M059J (cell line): Measurements from ENCODE around the gene R3HDM2. TPM values are rescaled to one million over a fixed set of nuclear protein-coding genes. Genes with fewer than 3 reads are reported as not detected.
A peak's percentile ranks its signal among the peaks of the same experiment; 100 is the strongest.

Experiments
- DNase-seq: peaks from one replicate; pipeline ENCODE4 v3.0.0-alpha.2; 2012; ENCODE audit warnings: low read depth
- total RNA-seq: library from RNA; depleted of rRNA; stranded (reverse); fragments of >200 nt; shearing (Covaris generic); gene quantifications from 2 replicates; pipeline ENCODE4 v1.2.3, GENCODE V29; 2014

Gene R3HDM2
- total RNA-seq, 1 experiment from 2014 or later = 16.4 TPM

GRCh38 chr12:57229046-57229633, 201.7 kb downstream of the R3HDM2 start:
- DNase-seq = no peak

DNA sequence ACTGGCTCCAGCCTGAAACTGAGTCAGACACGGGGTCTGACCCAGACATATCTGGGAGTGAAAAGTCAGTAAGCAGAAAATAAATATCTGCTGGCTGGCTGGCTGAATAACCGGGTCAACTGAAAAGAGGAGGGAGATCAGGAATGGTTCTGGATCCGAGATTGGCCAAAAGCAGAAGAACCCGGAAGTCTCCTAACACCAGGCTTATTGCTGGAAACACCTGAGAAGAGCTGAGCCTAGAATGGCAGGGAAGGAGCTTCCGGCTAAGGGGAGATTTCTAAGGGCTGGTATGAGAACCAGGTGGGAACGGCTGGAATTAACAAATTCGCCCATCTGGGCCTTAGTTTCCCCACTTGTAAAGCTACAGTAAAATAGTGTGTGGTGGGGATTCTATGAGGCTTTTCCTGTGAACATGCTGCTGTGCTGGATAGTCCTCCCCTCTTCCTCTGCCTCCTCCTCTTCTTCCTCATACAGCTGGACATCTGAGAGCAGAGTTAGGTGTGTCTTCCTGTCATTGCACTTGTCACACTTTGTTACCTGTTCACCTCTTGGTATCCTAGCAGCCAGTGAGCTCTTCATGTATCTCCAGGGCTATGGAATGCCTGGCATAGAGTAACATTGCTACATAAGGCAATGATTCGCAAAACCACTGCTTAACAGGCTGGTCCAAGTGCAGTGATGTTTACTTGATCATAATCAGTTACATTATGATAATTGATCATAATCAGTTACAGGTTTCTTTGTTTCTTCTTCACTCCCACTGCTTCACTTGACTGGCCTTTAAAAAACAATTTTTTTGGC, 203.3 kb downstream of the R3HDM2 start:
- DNase-seq = no peak

DNA sequence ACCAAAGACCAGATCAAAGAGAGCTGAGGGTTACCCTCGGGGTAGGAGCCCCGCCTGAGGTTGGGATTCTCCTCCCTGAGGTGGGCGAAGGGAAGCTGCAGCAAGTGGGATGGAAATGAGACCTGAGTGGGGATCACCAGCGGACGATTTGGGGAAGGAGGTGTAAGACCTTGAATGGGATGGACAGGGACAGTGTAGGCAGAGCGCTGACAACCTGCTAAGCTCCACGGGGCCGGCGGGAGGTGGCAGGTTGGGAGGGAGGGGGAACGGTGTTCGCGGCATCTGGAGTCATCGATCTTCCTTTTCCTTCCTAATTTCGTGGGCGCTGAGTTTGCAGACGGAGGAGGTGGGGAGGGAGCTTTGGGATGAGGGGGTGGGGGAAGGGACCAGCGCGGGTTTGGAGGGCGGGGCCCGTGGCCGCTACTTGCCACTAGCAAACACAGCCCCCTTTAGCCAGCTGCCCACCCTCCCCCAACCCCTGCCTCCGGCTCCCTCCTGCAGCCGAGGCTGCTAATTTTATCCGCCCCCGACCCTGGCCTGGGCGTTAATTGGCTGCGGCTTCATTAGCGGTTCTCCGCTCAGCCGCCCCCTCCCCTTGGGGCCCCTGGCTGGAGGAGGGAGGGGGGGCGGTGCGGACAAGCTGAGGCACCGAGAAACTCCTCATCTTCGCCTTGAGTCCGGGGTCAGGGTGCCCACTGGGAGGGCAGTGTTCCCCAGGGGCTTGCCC, 204.1 kb downstream of the R3HDM2 start:
- DNase-seq = no peak

DNA sequence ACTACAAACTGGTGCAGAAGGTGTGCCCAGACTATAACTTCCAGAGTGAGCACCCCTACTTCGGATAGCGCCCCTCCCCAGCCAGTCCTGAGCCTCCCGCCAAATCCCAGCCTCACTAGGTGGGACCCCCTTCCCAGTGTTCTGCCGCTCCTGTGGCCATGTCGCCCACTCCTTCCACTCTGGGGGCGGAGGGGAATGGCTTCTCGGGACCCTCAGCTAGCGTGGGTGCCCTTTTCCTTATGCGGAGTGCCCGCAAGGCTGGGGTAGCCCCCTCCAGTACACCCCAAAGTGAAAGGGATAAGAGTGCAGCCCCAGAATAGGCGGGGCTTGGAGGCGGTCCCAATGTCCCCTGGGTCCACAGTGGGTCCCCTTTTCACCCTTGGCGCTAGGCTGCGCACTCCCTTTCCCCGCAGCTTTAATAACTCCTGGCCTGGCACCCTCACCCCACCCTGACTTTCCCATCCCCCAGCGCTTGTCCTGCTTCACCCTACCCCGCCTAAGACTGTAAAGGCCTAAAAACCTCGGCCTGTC, 205.1 kb downstream of the R3HDM2 start:
- DNase-seq = no peak

DNA sequence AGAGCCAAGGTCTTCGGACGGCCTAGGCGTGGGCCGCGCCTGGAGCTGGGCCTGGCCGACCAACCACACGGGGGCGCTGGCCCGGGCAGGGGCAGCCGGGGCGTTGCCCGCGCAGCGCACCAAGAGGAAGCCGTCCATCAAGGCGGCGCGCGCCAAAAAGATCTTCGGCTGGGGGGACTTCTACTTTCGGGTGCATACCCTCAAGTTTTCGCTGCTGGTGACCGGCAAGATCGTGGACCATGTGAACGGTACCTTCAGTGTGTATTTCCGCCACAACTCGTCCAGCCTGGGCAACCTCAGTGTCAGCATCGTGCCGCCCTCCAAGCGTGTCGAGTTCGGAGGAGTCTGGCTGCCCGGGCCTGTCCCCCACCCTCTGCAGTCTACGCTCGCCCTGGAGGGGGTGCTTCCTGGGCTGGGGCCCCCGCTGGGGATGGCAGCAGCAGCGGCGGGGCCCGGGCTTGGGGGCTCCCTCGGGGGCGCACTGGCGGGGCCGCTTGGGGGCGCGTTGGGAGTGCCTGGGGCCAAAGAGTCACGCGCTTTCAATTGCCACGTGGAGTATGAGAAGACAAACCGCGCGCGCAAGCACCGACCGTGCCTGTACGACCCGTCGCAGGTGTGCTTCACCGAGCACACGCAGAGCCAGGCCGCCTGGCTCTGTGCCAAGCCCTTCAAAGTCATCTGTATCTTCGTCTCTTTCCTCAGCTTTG, 205.7 kb downstream of the R3HDM2 start:
- DNase-seq = no peak

DNA sequence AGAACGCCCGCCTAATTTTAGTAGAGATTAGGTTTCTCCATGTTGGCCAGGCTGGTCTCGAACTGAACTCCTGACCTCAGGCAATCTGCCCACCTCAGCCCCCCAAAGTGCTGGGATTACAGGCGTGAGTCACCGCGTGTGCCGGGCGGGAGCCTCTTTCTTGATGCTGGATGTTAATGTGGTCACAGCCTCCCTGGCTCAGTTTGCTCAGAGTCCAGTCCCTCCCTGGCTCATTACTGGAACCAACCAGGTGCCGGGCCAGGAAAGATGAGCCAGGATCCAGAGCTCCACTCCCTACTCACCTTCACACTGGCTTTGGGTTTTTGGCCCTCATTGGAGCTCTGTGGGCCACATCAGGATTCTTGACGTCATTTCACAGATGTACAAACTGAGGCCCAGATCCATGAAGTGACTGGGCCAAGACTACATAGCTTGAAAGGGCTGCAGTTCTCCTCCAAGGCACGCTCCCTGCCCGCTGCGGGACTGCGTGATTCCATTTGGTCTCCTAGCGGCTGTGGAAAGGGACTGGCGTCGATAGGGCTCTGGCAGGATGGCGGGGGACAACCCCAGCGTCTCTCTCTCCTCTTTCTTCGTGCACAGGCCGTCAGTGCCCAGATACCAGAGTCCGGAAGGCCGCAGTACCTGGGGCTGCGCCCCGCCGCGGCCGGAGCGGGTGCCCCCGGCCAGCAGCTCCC, 206.4 kb downstream of the R3HDM2 start:
- no peak for DNase-seq

GRCh38 chr12:57223191-57224165, 207.4 kb downstream of the R3HDM2 start:
- DNase-seq = no peak

- no peak for DNase-seq
Observed at GRCh38 chr12:57222286-57223190, 208.3 kb downstream of the R3HDM2 start.

- DNase-seq = no peak
Observed at GRCh38 chr12:57221169-57221917, 209.5 kb downstream of the R3HDM2 start.

DNA sequence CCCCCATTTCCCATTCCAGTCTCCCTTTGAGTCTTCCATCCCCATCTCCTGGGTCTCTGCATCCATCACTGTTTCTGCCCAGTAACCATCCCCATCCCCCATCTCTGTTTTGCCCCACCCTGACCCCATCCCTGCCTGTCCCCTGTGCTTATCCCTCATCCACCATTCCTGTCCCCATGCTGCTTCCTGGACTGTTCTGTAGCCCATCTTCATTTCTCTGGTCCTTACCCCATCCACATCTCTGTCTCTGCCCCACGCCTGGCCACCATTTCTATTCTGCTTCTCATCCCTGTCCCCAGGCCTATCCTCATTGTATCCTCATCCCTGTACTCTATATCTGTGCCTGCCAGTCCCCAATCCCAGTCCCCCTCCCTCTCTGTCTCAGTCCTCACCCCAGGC, 210.1 kb downstream of the R3HDM2 start:
- DNase-seq = no peak

- DNase-seq = no peak
Observed at GRCh38 chr12:57219993-57220754, 210.7 kb downstream of the R3HDM2 start.

GRCh38 chr12:57219205-57219992, 211.4 kb downstream of the R3HDM2 start:
- no peak for DNase-seq

- DNase-seq = no peak
Observed at GRCh38 chr12:57218030-57218853, 212.6 kb downstream of the R3HDM2 start.

- DNase-seq = peak; percentile 48
Observed at GRCh38 chr12:57216921-57217879, 213.6 kb downstream of the R3HDM2 start.
